ENCODE data around the gene TMEM100.

Gene TMEM100

GRCh38 chr17:55743103-55743679 is 20.5 kb upstream of the TMEM100 start:
- DNase-seq: no peak

GRCh38 chr17:55742272-55743102 is 19.8 kb upstream of the TMEM100 start:
- no peak for DNase-seq

DNA sequence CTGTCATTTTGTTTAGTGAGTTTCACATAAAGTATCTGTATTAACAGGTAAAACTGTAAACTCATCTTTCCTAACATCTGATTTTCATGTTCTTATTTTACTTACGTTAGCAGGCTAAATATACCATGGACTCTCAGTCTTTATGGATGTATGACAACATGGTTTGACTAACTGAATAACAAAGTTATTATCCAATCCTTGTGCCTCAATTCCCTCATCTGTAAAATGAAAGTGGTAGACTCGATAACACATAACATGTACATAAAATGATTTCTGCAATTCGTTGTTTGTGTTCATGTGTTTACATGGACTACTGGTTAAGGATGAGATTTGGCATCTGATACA is 18.7 kb upstream of the TMEM100 start:
- DNase-seq: no peak

DNA sequence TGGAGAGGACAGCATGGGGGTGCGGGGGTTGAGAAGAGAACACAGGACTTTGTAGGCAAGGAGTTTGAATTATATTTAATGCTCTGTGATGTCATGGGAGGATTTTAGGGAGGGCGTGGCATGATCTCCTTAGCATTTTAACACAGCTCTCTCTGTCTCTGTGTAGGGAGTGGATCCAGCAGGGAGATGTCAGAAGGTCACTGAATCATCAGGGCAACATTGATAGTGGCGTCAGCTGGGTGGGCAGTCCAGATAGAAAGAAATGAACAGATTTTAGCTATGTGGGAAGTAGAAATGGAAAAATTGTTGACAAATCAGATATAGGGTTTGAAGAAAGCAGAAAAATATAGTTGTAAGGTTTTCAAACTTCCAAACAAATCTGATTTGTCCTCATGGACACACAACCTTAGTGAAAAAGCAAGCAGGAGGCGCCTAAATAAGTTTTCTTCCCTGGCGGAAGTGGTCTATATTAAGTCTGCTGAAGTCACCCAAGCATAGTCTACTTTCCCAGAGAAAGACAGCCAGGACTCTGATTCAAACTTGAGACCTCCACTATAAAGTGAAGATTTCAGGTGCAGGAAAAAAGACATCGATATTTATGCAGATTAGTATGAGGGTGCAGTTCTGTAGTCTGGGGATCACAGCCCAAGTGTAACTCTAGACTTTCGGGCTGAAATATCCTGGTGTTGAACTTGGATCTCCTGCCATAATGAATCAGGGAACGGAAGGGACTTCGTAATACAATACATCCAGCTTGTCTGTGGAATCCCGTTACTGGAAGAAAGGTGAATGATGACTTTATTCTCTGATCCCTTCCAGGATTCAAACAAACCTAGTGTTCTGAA is 18.1 kb upstream of the TMEM100 start:
- no peak for DNase-seq

DNA sequence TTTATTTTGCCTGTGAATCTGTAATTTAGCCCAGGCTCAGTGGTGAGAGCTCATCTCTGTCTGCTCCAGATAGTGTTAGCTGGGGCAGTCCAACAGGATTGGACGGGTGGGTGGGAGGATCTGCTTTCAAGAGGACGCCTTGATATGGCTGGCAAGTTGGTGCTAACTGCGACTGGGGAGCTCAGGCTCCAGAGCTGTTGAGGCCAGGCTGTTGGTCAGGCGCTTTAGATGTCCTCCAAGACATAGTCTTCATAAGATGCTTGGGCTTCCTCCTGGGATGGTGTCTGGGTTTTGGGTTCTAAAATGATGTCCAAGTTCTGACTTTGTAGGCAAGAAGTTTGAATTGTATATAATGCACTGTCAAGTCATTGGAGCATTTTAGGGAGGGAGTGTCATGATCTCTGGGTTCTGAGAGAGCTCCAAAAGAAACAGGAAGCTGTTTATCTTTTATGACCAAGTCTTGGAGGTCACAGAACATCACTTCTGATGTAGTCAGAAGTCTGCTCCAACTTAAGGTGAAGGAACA is 15.4 kb upstream of the TMEM100 start:
- DNase-seq: no peak

DNA sequence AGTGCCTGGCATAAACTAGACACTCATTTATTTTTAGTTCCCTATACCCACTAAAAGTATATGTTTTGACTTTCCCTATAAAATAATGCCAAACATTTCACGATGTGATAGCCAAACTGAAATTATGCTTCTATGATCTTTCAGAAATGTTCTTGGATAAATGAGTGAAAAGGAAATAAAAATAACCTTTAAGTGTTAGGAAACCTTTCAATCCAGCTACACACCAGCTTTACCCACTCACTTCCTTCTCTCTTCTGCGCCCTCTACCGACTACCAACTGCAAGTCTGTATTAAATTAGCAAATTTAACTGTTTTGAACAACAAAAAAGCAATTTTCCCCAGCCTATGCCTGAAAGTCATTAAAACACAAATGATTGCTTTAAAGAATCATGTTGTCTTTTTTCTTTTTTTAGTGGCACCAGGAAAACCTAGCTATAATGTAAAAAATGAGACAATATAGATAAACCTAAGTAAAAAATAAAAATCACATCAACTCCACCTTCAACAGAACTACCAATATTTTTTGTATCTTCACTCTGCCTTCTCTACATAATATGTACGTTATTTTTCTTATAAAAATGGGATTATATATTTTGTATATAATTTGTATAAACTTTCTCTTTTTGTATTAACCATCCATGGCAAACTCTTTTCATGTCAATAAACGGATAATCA is 13.2 kb upstream of the TMEM100 start:
- DNase-seq: no peak

DNA sequence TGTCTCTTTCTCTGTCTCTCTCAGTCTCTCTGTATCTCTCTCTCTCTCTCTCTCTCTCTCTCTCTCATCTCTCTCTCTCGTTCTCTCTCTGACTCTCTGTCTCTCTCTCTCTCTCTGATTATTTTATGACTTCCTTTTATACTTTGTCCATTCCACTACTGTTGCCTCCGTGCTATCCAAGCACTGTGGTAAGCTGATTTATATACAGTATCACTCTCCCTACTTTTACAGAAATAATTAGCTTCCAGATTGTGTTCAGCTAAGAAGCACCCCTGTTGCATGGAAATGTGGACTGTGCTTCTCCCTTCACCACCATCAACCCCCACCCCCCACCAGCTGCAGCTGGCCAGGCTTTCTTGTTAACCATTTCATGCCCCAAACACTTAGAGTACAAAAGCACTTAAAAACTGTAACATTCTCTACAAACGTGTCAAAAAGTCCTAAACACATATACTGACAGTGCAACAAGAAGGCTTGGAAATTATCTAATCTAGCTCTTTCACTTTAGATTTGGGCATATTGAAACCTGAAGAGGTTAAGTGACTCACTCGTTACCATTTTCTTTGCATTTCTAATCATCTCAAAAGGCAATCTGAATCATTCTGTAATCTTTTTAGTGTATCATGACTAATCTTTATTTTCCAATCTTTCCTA is 11.6 kb upstream of the TMEM100 start:
- no peak for DNase-seq

GRCh38 chr17:55731586-55732250 is 9.1 kb upstream of the TMEM100 start:
- peak; percentile 59 for DNase-seq

- DNase-seq: no peak
Observed at GRCh38 chr17:55730808-55731207, 8.1 kb upstream of the TMEM100 start.

- no peak for DNase-seq
Observed at GRCh38 chr17:55730380-55730779, 7.7 kb upstream of the TMEM100 start.

DNA sequence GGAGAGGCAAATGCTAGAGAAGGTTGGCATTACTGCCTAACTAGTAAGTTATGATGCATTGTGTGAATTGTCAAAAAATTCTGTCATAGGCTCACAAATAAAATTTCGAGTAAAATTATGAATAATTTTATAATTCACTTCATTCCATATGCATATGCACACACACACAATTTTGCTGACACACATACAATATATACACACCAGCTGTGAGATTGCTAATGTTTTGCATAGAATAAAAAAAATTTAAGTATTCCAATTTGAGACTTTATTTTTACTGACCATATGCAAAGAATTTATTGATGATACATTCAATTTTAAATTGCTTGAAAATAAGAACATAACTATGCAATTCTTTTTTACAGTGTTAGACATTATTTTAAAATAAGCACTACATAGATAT is 6.8 kb upstream of the TMEM100 start:
- DNase-seq: no peak

GRCh38 chr17:55728833-55729232 is 6.2 kb upstream of the TMEM100 start:
- no peak for DNase-seq

DNA sequence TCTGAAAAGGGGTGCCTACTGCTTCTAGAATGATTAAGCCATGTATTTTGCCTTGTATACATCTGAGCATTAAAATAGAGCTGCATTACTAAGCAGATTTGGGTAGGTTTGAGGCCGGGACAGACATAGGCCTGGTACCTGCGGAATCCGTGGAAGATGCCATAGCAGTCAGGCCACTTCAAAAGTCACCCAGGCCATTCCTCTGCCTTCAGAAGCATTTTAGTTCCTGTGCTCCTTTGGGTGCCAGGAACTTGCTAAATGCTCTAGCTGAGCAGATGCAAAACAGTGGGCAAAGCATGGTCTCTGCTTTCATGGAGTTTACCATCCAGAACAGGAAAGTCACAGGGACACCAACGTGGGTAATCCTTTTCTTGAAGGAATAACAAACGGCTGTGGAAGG is 5.7 kb upstream of the TMEM100 start:
- DNase-seq: no peak

DNA sequence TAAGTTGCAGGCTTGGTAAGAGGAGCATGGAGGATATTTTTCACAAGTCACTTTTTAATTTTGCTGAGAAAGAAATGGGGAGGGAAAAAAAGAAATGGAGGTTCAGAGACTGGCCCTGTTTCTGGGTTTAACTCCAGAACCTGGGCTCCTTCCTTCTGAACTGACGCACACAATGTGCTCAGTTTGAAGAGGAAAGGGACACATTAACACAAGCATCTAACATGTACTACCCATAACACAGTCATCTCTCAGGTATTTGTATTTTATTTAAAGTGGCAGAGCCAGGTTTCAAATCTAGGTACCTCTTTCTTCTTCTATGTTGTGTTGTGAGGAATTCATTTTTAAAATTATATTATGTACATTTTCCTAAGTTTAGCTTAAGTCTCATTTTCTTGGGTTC is 5.3 kb upstream of the TMEM100 start:
- DNase-seq: no peak

- no peak for DNase-seq
Observed at GRCh38 chr17:55727275-55727674, 4.6 kb upstream of the TMEM100 start.

DNA sequence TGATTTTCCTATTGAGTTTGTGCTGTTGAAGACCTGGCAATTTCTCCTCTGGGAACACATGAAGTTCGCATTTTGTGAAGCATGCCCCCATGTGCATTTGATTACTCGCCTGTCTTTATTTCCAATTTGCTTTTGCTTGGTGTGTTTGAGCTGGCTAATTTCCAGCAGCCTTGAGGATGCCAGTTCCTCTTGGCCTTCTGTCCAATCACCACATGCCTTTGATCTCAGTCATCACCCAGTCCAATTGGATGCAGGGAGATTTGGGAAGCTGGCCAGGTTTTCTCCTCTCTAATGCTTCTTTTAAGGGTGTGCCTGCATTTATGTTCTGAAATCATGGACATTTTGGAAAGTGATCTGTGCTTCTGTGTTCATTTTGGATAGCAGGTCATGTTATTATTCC is 3.8 kb upstream of the TMEM100 start:
- peak; percentile 58 for DNase-seq

DNA sequence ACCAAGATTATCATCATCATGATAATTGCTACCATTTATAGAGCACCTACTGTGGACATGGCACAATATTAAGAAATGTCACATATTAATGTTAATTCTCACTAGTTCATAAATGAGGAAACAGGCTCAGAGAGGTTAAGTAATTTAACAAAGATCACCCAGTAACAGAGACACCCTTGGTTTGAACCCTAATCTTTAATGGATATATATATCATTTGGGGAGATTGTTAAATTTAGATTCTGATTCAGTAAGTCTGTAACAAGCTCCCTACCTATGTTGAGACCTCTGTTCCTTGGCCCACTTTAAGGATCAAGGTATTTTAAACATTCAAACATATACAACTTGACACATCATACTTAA is 804 bp upstream of the TMEM100 start:
- DNase-seq: no peak

- no peak for DNase-seq
Observed at GRCh38 chr17:55722016-55722736, 488 bp downstream of the TMEM100 start.

DNA sequence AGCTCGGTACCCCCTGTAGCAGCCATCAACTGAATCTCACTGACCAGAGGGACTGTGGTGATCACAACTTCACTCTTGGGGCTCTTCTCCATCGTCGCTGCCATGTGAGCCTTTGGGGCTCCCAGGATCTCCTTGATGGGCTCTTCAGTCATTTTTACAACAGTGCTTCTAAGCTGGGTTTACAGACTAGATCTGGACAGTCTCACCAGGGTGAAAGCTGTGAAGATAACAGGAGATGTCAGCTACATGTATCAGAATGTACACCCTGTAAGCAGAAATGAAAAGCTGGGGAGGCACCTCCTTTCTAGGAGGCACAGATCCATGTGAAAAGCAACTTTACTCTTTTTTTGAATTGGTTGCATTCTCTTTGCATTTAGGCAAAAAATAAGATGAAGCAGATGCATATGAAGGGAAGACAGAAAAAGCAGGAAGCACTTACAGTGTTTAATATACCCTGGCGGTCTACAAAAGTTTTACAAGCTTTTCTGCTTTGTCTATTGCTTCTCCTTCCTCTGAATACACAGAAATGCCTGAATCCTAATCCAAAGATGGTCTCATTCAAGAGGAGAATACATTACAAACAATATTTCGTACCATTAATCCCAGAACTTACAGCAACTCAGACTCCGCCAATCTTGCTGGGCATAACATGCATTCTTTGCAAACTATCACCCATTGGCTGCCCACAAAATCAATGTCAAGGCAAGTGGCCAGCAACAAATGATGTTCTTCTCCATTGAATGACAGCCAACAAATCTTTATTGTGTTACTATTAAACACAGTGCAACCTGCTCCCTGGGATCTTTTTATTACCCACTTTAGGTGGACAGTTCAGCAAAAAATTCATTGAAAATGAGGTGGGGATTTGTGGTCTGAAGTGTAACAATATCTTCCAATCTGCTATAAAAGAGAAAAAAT is 1.5 kb downstream of the TMEM100 start:
- no peak for DNase-seq

All from femur (tissue), 1 donor.